NT2/D1 (cell line): Measurements from ENCODE around the gene MAGEC1.

ENCODE experiments used
- DNase-seq: peaks from one replicate; pipeline ENCODE4 v3.0.0-alpha.2; 2011; ENCODE audit warnings: low read depth, low spot score
- H3K27me3 ChIP-seq: 2 replicates; pipeline ENCODE4 v1.6.0; 2011; ENCODE audit warnings: mild to moderate bottlenecking; ENCODE audit not compliant: insufficient read length, insufficient read depth
- H3K36me3 ChIP-seq: 2 replicates; pipeline ENCODE4 v1.6.1; 2011; ENCODE audit warnings: mild to moderate bottlenecking, low read length, mixed read lengths; ENCODE audit not compliant: insufficient read depth, insufficient read length
- H3K4me1 ChIP-seq: 2 replicates; pipeline ENCODE4 v1.5.1; 2011; ENCODE audit not compliant: insufficient read depth, insufficient read length
- H3K4me3 ChIP-seq: 2 replicates; pipeline ENCODE4 v1.5.1; 2011; ENCODE audit warnings: low read depth; ENCODE audit not compliant: insufficient read length
- H3K9ac ChIP-seq: 2 replicates; pipeline ENCODE4 v1.6.0; 2011; ENCODE audit warnings: low read depth; ENCODE audit not compliant: insufficient read length
- H3K9me3 ChIP-seq: 2 replicates; pipeline ENCODE4 v1.5.1; 2011; ENCODE audit warnings: mild to moderate bottlenecking, low read length; ENCODE audit not compliant: insufficient read depth
- SUZ12 ChIP-seq: IDR thresholded peaks from 2 replicates; pipeline ENCODE4 v1.6.1; 2011; ENCODE audit not compliant: insufficient read length, insufficient read depth; ENCODE audit errors: extremely low read depth
- YY1 ChIP-seq: IDR thresholded peaks from 2 replicates; pipeline ENCODE4 v1.6.1; 2011; ENCODE audit not compliant: insufficient read length, insufficient read depth
- ZNF274 ChIP-seq: IDR thresholded peaks from 2 replicates; pipeline ENCODE4 v1.6.1; 2011; ENCODE audit warnings: mild to moderate bottlenecking, low read depth, low read length

The MAGEC1 gene

GRCh38 chrX:141904262-141904661, 568 bp downstream of the MAGEC1 start:
- H3K27me3 ChIP-seq: no peaks in the 10 kb centered on the region
- no peaks in the 10 kb centered on the region for H3K9me3 ChIP-seq
- no peak overlapping the region for H3K9ac ChIP-seq

GRCh38 chrX:141917801-141918200, 14.1 kb downstream of the MAGEC1 start:
- Histone ChIP-seq H3K4me1 (no peaks in the 10 kb centered on the region), H3K9me3 (no peaks in the 10 kb centered on the region), H3K36me3 (no peaks in the 10 kb centered on the region), H3K27me3 (no peaks in the 10 kb centered on the region), H3K4me3 (no peak overlapping the region), H3K9ac (no peak overlapping the region)
- no peak for TF ChIP-seq ZNF274
- no peak for TF ChIP-seq SUZ12
- no peak for TF ChIP-seq YY1
- DNase-seq: no peak

More at GRCh38 chrX:141904262-141904661, 568 bp downstream of the MAGEC1 start:
- H3K4me1 ChIP-seq: no peaks in the 10 kb centered on the region
- TF ChIP-seq YY1: no peak
- no peak for TF ChIP-seq ZNF274
- TF ChIP-seq SUZ12: no peak
- no peak overlapping the region for H3K4me3 ChIP-seq
- no peaks in the 10 kb centered on the region for H3K36me3 ChIP-seq
- DNase-seq: no peak

DNA sequence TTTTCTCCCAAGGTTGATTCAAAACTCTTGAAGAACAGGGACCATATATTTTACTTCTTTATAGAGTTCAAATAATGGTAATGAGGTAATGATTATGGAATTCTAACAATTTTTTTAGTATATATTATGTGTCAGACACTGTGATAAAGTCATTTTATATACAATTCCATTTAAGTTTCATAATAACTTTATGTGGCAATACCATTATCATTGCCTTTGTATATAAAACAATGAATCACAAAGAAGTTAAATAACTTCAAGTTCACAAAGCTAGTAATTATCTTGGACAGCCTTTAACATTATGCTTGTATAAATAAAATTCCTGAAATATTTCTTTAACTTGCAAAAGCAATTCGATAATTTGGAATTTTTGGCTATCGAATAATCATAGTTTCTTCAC, 20.6 kb downstream of the MAGEC1 start:
- no peak overlapping the region for H3K9ac ChIP-seq
- H3K36me3 ChIP-seq: no peaks in the 10 kb centered on the region
- TF ChIP-seq SUZ12 (no peak), YY1 (no peak)
- no peaks in the 10 kb centered on the region for H3K9me3 ChIP-seq
- H3K4me3 ChIP-seq: no peak overlapping the region
- H3K4me1 ChIP-seq: no peaks in the 10 kb centered on the region
- DNase-seq: no peak
- H3K27me3 ChIP-seq: no peaks in the 10 kb centered on the region

- DNase-seq: no peak
- TF ChIP-seq ZNF274 (no peak), SUZ12 (no peak), YY1 (no peak)
- Histone ChIP-seq H3K27me3 (no peaks in the 10 kb centered on the region), H3K9ac (no peak overlapping the region), H3K36me3 (no peaks in the 10 kb centered on the region), H3K4me3 (no peak overlapping the region), H3K9me3 (no peaks in the 10 kb centered on the region), H3K4me1 (no peaks in the 10 kb centered on the region)
Measured at GRCh38 chrX:141928432-141928831, 24.7 kb downstream of the MAGEC1 start.

GRCh38 chrX:141934059-141934641, 30.5 kb downstream of the MAGEC1 start:
- TF ChIP-seq SUZ12 (no peak), ZNF274 (no peak), YY1 (no peak)
- no peaks in the 10 kb centered on the region for H3K27me3 ChIP-seq
- H3K9ac ChIP-seq: no peak overlapping the region
- H3K4me1 ChIP-seq: no peaks in the 10 kb centered on the region
- H3K9me3 ChIP-seq: no peaks in the 10 kb centered on the region
- no peak overlapping the region for H3K4me3 ChIP-seq
- H3K36me3 ChIP-seq: no peaks in the 10 kb centered on the region
- no peak for DNase-seq

DNA sequence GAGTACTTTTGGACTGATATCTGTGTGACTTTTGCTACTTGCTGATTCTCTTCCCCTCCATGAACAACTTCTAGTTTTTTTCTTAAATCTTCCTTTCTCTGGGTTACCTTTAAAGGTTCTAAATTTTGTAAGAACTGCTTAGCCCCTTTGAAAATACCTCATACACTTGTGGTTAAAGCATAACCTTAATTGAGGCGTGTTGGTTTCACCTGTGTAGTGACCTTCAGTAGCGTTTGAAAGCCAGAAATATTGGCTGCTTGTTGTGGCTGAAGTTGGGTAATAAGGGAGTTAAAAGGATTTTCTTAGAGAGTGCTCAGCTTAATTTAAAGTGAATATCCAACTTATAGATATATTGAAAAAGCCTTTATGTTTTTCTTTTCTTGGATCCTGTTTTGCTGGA, 32.0 kb downstream of the MAGEC1 start:
- no peaks in the 10 kb centered on the region for H3K9me3 ChIP-seq
- H3K36me3 ChIP-seq: no peaks in the 10 kb centered on the region
- no peak overlapping the region for H3K4me3 ChIP-seq
- no peaks in the 10 kb centered on the region for H3K4me1 ChIP-seq
- DNase-seq: no peak
- H3K27me3 ChIP-seq: no peaks in the 10 kb centered on the region
- TF ChIP-seq YY1 (no peak), SUZ12 (no peak), ZNF274 (no peak)
- H3K9ac ChIP-seq: no peak overlapping the region

GRCh38 chrX:141936080-141936479, 32.4 kb downstream of the MAGEC1 start:
- no peaks in the 10 kb centered on the region for H3K4me1 ChIP-seq
- no peaks in the 10 kb centered on the region for H3K36me3 ChIP-seq
- TF ChIP-seq YY1: no peak
- TF ChIP-seq SUZ12: no peak
- no peak for TF ChIP-seq ZNF274
- H3K4me3 ChIP-seq: no peak overlapping the region
- no peaks in the 10 kb centered on the region for H3K27me3 ChIP-seq
- no peak for DNase-seq
- no peak overlapping the region for H3K9ac ChIP-seq
- no peaks in the 10 kb centered on the region for H3K9me3 ChIP-seq

- no peaks in the 10 kb centered on the region for H3K9me3 ChIP-seq
- no peaks in the 10 kb centered on the region for H3K36me3 ChIP-seq
- TF ChIP-seq SUZ12 (no peak), ZNF274 (no peak)
- H3K4me3 ChIP-seq: no peak overlapping the region
- no peaks in the 10 kb centered on the region for H3K4me1 ChIP-seq
- no peaks in the 10 kb centered on the region for H3K27me3 ChIP-seq
- DNase-seq: no peak
- H3K9ac ChIP-seq: no peak overlapping the region
Measured at GRCh38 chrX:141941234-141941633, 37.5 kb downstream of the MAGEC1 start.
